IMR-90 (cell line): ENCODE measurements around the gene ZNF132. TPM values are rescaled to one million over a fixed set of nuclear protein-coding genes. Genes with fewer than 3 reads are reported as not detected.

Experiments used
- ATAC-seq: fragments of 200-7000 bp; cut with Tn5 transposase; 2 replicates; pipeline ENCODE4 v1.9.1; 2020; ENCODE audit warnings: low read depth, mild to moderate bottlenecking, moderate library complexity
- BruUV-seq: library from RNA; stranded (reverse); fragments of 400-500 nt; replicated peaks from 2 replicates; lab custom pipeline; 2021; lab: Mats Ljungman, UMichigan
- CTCF ChIA-PET: fragments of 300-600 bp; formaldehyde crosslinking; extraction: SDS; loops from one replicate; lab custom pipeline; 2021; ENCODE audit warnings: antibody characterized with exemption; lab: Yijun Ruan, JAX
- POLR2A ChIA-PET: fragments of 300-600 bp; sonication (Branson Sonifier 250); formaldehyde crosslinking; loops from one replicate; lab custom pipeline; 2022; ENCODE audit warnings: antibody characterized with exemption; ENCODE audit not compliant: unreplicated experiment; lab: Charles Lee
- DNase-seq: peaks from one replicate; pipeline ENCODE4 v3.0.0; 2013
- H2AFZ ChIP-seq: replicated peaks from 2 replicates; pipeline ENCODE3; 2013; ENCODE audit warnings: low read length, mild to moderate bottlenecking; ENCODE audit not compliant: poor library complexity
- H2AK5ac ChIP-seq: 2 replicates; pipeline ENCODE4 v1.6.1; 2013; ENCODE audit warnings: low read depth, low read length, inconsistent platforms
- H2AK9ac ChIP-seq: replicated peaks from 2 replicates; pipeline ENCODE3; 2013; ENCODE audit warnings: mild to moderate bottlenecking, low read depth, low read length, moderate library complexity; ENCODE audit not compliant: poor library complexity
- H2BK120ac ChIP-seq: 2 replicates; pipeline ENCODE4 v1.6.1; 2013; ENCODE audit warnings: low read depth, low read length, inconsistent platforms
- H2BK15ac ChIP-seq: 3 replicates; pipeline ENCODE4 v1.6.1; 2013; ENCODE audit warnings: low read depth, low read length, inconsistent platforms
- H2BK20ac ChIP-seq: 2 replicates; pipeline ENCODE4 v1.6.1; 2013; ENCODE audit warnings: low read depth, mild to moderate bottlenecking, inconsistent platforms, low read length, moderate library complexity
- H2BK5ac ChIP-seq: 2 replicates; pipeline ENCODE4 v1.6.1; 2013; ENCODE audit warnings: mild to moderate bottlenecking, low read depth, low read length, inconsistent platforms; ENCODE audit not compliant: poor library complexity, severe bottlenecking
- H3K14ac ChIP-seq: replicated peaks from 2 replicates; pipeline ENCODE4 v1.6.1; 2013; ENCODE audit warnings: low read depth, low read length, inconsistent platforms
- H3K18ac ChIP-seq: 2 replicates; pipeline ENCODE4 v1.6.1; 2013; ENCODE audit warnings: low read depth, low read length, control low read depth
- H3K23ac ChIP-seq: 2 replicates; pipeline ENCODE4 v1.6.1; 2013; ENCODE audit warnings: low read depth, low read length, inconsistent platforms
- H3K27ac ChIP-seq: 2 replicates; pipeline ENCODE4 v1.5.1; 2013; ENCODE audit warnings: mild to moderate bottlenecking, control low read depth, low read length; ENCODE audit not compliant: insufficient read depth
- H3K27me3 ChIP-seq: 2 replicates; pipeline ENCODE4 v1.6.1; 2013; ENCODE audit warnings: low read length; ENCODE audit not compliant: control insufficient read depth, insufficient read depth
- H3K36me3 ChIP-seq: 2 replicates; pipeline ENCODE4 v1.6.1; 2013; ENCODE audit warnings: low read length, mixed read lengths; ENCODE audit not compliant: control insufficient read depth, insufficient read depth
- H3K4ac ChIP-seq: 2 replicates; pipeline ENCODE4 v1.6.1; 2013; ENCODE audit warnings: low read depth, low read length, inconsistent platforms
- H3K4me1 ChIP-seq: 2 replicates; pipeline ENCODE4 v1.6.1; 2013; ENCODE audit warnings: low read length, mixed read lengths; ENCODE audit not compliant: control insufficient read depth, insufficient read depth
- H3K4me2 ChIP-seq: 2 replicates; pipeline ENCODE4 v1.6.1; 2013; ENCODE audit warnings: low read depth, mild to moderate bottlenecking, control low read depth, low read length, moderate library complexity
- H3K4me3 ChIP-seq: 2 replicates; pipeline ENCODE4 v1.5.1; 2013; ENCODE audit warnings: low read depth, mild to moderate bottlenecking, control low read depth, low read length, moderate library complexity; ENCODE audit not compliant: insufficient read depth
- H3K56ac ChIP-seq: 2 replicates; pipeline ENCODE4 v1.6.1; 2013; ENCODE audit warnings: low read length, inconsistent platforms; ENCODE audit not compliant: insufficient read depth; ENCODE audit errors: extremely low read depth
- H3K79me1 ChIP-seq, 2 experiments: 2 replicates each; pipeline ENCODE4 v1.6.1; 2013; ENCODE audit warnings: low read length in 2 of 2, inconsistent platforms in 1 of 2, low read depth in 1 of 2
- H3K9ac ChIP-seq: 2 replicates; pipeline ENCODE4 v1.6.1; 2013; ENCODE audit warnings: low read depth, low read length, control low read depth
- H3K9me1 ChIP-seq: 2 replicates; pipeline ENCODE4 v1.6.1; 2013; ENCODE audit warnings: low read length, inconsistent platforms; ENCODE audit not compliant: insufficient read depth
- H3K9me3 ChIP-seq: 2 replicates; pipeline ENCODE4 v1.6.1; 2013; ENCODE audit warnings: low read length; ENCODE audit not compliant: control insufficient read depth, insufficient read depth
- H4K20me1 ChIP-seq: 2 replicates; pipeline ENCODE4 v1.6.1; 2013; ENCODE audit warnings: low read length, inconsistent platforms; ENCODE audit not compliant: insufficient read depth
- H4K5ac ChIP-seq: 2 replicates; pipeline ENCODE4 v1.6.1; 2013; ENCODE audit warnings: mild to moderate bottlenecking, low read depth, low read length, control low read depth
- H4K8ac ChIP-seq, 2 experiments: 2 replicates each; pipeline ENCODE4 v1.6.1; 2013; ENCODE audit warnings: low read depth in 2 of 2, low read length in 2 of 2, control low read depth in 1 of 2, inconsistent platforms in 1 of 2
- H4K91ac ChIP-seq: 2 replicates; pipeline ENCODE4 v1.6.1; 2013; ENCODE audit warnings: low read depth, low read length, inconsistent platforms; ENCODE audit not compliant: insufficient read depth
- CEBPB ChIP-seq: IDR thresholded peaks from 2 replicates; pipeline ENCODE4 v1.6.1; 2012; ENCODE audit warnings: low read depth, low read length, improper control_type of control experiment
- NFE2L2 ChIP-seq: fragments of 150-350 bp; IDR thresholded peaks from 2 replicates; pipeline ENCODE4 v1.6.1; 2016; ENCODE audit warnings: low read depth, mild to moderate bottlenecking, low read length
- dilution Hi-C: fragments of 300-500 bp; cut with HindIII; formaldehyde crosslinking; loops from one replicate; pipeline ENCODE4 v1.14.3; 2018; ENCODE audit warnings: low sequenced_read_pairs; ENCODE audit not compliant: unreplicated experiment
- in situ Hi-C: fragments of 300-500 bp; cut with MboI; formaldehyde crosslinking; loops from 3 replicates; pipeline ENCODE4 v1.14.3; 2019; ENCODE audit warnings: low sequenced_read_pairs, inconsistent platforms, mixed read lengths
- intact Hi-C: fragments of 100-400 bp; cut with micrococcal nuclease; formaldehyde crosslinking; loops from 2 replicates; pipeline ENCODE4 v1.10.0; 2022
- polyA plus RNA-seq, 3 experiments: library from polyadenylated mRNA; depleted of rRNA; stranded (reverse); fragments of >200 nt; gene quantifications; 2 replicates each; pipeline ENCODE4 v1.2.3, GENCODE V29; 2012; ENCODE audit warnings: low replicate concordance in 1 of 3
- total RNA-seq: library from RNA; depleted of rRNA; stranded (reverse); fragments of >200 nt; gene quantifications from 2 replicates; pipeline ENCODE4 v1.2.3, GENCODE V29; 2012

Gene ZNF132
- total and polyA plus RNA-seq, 2 of the 4 experiments (the other 2 are of a cell fraction): 2.4 to 13.6 TPM

DNA sequence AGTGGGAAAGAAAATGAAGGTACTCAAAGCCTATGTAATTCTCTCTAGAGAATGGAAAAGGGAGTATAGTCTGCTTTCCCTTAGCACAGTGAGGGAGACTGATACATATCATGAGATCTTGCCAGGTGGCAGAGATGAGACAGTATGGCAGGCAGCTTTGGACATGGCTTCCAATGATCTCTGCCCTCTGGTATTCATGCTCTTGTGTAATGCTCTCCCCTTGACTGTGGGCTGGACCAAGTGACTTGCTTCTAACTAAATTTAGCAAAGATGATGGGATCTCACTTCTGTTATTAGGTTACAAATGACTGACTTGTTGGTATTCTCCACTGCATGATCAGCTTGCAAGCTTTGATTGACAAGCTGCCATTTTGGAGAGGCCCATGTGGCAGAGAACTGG is 10.2 kb downstream of the ZNF132 start:
- Histone ChIP-seq H2BK5ac (no peak overlapping the region), H2BK120ac (no peak overlapping the region), H3K4me1 (no peaks in the 10 kb centered on the region), H3K79me1 (peaks cover 0 to 4% of the 10 kb centered on the region in 2 experiments; a peak in 1 of 4 replicates), H3K9me1 (no peaks in the 10 kb centered on the region), H3K9ac (no peak overlapping the region), H4K8ac (no peak overlapping the region), H2AK5ac (no peak overlapping the region), H4K20me1 (no peaks in the 10 kb centered on the region), H4K91ac (no peak overlapping the region), H2AFZ (no peak overlapping the region), H3K36me3 (peaks cover 37% of the 10 kb centered on the region), H2BK20ac (no peak overlapping the region), H3K56ac (no peak overlapping the region), H2AK9ac (no peak overlapping the region), H3K27ac (no peak overlapping the region), H3K27me3 (no peaks in the 10 kb centered on the region), H3K4me2 (no peak overlapping the region), H3K9me3 (peaks cover 81% of the 10 kb centered on the region), H3K23ac (no peak overlapping the region), H3K4me3 (no peak overlapping the region), H3K4ac (no peak overlapping the region), H3K14ac (no peak overlapping the region), H3K18ac (no peak overlapping the region), H2BK15ac (no peak overlapping the region), H4K5ac (no peak overlapping the region)
- TF ChIP-seq NFE2L2 (no peak), CEBPB (peak; percentile 15; the same call in 1 of the 2 replicates)
- POLR2A ChIA-PET: no interaction called here
- in situ Hi-C loops: no loop called here
- DNase-seq (peak; percentile 26), ATAC-seq (peak; percentile 40; the same call in 1 of the 2 replicates)
- intact Hi-C loops: no loop called here
- no TSS peak for BruUV-seq
- CTCF ChIA-PET: no interaction called here
- dilution Hi-C loops: no loop called here
